ENCODE data around the gene WWOX.

The WWOX gene

DNA sequence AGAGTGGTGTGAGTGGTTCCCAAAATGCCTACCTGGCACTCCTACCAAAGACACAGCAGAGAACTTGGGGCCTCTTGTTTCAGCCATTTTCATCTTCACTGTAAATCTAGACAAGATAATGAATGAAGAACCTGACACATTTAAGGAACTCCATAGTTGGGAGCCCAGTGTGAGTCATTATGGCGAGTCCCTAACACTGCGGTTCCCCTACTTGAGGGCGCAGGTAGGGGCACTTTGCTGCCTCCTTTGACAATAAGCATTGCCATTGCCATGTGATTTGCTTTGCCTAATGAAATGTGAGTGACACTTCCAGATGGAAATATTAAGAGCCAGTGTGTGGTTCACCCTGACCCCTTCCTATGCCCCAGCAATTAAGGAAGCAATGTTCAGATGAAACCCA, 983.5 kb downstream of the WWOX start:
- peak; percentile 15 to 28 for DNase-seq

DNA sequence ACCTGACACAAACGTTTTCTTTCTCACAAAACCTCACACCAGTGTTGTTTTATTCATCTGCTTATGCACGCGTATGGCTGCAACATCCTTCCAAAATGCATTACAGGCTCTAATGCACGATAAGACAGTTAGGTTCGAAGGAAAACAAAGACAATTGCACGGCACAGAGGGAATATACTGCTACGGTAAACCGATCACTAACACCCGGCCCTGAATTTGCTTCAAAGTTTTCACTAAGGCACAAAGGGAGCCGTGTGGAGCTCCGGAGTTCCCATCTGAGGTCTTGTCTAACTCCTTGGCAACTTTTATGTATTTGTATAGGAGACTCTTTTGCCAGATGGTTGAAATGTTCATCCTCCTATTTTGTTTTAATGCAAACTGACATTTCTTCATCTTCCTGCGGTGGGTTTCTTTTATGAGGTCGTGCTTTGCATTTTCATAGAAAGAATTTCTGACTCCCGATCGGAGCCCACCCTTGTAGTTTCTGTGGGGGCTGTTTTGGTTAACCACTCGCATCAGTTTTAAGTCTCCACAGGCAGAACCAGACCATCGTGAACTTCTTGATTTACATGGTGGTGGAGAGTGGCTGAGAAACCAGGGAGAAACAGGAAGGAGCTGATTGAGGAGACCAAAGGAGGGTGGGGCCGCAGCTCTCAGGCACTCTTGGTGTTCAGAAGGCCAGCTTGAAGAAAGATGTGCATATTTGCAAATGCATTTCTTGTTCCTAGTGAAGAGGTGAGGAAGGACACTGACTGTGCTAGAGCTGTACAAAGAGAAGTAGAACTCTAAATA, 984.2 kb downstream of the WWOX start:
- peak; percentile 44 to 56 for DNase-seq

DNA sequence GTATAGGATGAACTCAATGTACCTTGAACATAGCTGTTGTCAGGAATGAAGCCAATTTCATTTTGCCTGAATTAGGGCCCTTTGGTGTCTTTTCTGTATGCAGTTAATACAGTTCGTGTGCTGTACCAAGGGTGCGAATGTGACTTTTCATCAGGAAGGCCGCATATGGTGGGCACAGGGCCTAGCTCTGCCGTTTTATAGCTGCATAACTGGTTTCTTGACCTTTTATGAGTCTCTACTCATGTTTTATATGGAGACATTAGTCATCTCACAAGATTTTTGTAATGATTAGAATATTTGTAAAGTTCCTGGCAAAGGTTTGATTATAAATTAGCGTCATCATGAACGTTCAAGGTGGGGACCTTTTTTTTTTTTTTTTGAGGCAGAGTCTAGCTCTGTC, 989.5 kb downstream of the WWOX start:
- DNase-seq, result no peak

DNA sequence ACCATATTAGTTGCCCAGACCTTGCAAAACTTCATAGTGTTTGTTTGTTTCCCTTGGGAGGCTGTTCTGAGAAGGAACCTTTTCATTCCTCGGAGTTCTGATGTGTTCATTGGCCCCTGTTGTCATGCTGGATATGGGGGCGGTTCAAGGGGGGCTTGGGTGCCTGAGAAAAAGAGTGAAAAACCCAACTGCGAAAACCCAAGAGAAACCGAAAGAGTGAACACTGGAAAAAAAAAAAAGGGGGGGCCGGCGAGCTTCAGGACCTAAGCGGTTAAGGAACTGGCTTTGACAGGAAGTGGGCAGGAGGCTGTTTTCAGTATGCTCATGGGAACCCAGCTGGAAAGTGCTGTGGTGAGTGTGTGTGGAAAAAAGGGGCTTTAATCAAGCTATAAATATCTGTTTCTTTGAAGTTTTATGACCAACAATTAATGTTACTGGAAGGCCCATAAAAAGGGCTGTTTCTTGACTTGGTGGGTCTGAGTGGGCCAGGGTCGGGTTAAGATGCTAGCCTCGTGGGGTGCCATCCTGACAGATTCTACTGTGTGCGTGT, 990.4 kb downstream of the WWOX start:
- peak; percentile 61 to 73 for DNase-seq

DNA sequence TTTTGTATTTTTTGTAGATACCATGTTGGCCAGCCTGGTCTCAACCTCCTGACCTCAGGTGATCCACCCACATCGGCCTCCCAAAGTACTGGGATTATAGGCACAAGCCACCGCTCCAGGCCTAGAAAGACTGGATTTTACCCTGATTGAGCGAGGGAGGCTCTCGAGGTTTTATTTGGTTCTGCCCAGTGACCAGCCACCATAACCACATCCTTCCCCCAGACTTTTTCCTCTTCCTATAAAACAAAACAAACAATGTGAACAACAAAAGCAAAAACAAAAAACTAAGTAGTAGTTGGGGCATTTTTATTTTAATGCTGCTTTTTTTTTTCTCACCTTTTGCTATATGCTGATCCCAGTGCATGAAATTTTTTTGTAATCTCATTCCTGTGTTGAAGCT, 991.5 kb downstream of the WWOX start:
- DNase-seq, result peak in 1 of 2 donors; percentile 19

DNA sequence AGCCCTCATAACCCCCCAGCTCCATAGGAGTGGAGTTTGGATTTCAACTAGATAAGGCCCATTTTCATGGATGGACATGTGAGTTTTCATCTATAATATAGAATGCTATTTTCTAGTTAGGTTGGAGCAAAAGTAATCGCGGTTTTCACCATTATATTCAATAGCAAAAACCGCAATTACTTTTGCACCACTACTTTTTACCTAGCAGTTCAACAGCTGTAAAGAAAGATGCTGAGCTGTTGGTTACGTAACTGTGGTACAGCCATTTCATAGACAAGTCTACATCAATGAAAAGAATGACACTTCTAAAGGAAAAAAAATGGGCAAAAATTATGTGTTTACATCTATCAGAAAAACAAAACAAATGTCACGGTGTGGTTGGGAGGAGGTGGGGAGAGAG, 993.4 kb downstream of the WWOX start:
- DNase-seq, result no peak

DNA sequence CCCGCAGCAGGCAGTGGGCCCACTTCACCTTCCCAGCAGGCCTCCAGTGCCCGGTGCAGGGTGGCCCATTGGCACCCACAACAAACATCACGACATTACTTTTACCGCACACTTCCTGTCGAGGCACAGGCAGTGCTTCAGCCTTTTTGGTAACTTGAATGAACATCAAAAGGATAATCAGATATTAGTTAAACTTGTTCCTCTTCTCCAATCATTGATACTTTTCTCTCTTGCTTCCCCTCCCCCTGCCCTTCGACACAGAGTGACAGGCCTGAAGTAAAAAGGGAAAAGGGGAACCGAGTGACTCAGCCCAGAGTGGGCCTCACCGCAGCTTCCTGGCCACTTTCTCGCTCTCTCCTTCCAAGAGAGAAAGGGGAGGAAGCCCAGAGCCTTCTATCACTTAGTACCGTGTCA, 994.1 kb downstream of the WWOX start:
- peak; percentile 80 to 88 for DNase-seq

DNA sequence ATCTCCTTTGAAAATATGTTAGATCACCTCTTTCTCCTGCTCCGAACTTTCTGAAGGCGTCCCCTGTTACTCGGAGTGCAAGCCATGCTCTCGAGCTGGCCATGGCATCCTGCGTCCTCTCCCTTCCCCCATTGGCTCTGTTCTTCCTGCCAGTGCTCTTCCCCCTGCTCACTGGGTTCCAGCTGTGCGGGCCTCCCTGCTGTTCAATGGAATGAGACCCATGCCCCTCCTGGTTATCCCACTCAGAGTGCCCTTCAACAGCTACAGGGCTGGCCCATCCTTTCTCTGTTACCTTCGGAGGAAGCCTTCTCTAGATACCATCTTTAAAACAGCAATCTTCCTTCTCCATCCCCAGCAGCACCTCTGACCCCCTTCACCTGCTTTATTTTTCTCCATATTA, 996.8 kb downstream of the WWOX start:
- no peak for DNase-seq

DNA sequence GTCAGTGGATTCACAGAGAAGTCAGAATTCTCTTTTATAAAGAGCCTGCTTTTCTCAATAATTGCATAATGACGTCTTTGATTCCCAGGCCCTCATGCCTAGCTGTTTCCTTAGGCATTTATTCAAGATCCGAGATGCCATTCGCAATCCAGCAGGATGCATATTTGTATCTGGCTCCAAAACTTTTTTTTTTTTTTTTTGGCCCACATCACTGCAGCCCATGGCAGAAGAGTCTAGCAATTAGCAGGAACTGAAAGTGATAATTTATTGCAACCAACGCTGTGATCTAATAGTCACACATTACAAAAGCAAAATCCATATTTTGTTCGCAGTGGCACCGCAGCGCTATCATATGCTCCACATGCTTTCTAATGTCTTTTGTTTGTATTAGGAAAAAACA, 997.7 kb downstream of the WWOX start:
- peak; percentile 59 to 75 for DNase-seq

DNA sequence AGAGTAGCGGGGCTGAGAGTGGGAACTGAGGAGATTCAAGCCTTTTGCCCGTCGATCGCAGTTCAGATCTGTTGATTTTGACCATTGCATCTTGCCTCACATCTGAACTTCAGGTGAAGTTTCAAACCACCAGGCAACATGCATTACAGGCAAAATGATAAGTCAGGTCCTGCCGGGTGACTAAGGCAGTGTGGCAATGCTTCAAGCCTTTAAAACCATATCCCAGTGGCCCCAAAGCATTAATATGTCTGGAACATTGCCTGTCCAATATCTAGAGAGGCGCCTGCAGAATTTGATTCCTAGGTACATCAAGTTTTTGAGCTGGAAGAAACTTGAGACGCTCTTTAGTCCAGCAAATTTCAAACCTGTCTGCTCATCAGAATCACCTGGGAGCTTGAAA, 998.3 kb downstream of the WWOX start:
- DNase-seq, result peak; percentile 26

DNA sequence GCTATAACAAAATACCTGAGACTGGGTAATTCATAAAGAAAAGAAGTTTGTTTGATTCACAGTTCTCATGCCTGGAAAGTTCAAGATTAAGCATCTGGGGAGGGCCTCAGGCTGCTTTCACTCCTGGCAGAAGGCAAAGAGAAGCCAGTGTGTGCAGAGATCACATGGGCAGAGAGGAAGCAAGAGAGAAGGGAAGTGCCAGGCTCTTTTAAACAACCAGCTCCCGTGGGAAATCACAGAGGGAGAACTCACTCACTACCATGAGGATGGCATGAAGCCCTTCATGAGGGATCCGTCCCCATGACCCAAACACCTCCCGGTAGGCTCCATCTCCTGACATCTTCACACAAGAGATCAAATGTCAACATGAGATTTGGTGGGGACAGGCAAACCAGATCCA, 999.5 kb downstream of the WWOX start:
- peak; percentile 45 to 57 for DNase-seq

DNA sequence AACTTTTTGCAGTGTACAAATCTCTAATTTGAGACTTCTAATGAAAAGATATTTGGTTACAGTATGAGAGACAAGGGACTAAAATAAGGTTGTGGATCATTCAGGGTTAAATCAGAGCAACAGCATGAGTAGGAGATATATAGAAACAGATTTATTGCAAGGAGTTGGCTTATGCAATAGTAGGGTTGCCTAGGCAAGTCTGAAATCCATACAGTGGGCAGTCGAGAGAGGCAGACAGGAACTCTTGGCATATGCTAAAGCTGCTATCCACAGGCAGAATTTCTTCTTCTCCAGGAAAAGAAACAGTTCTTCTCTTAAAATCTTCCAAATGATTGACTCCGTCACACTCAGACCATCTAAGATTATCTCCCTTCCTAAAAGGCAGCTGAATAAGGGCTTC, 1000.3 kb downstream of the WWOX start:
- DNase-seq, result peak; percentile 71 to 76

DNA sequence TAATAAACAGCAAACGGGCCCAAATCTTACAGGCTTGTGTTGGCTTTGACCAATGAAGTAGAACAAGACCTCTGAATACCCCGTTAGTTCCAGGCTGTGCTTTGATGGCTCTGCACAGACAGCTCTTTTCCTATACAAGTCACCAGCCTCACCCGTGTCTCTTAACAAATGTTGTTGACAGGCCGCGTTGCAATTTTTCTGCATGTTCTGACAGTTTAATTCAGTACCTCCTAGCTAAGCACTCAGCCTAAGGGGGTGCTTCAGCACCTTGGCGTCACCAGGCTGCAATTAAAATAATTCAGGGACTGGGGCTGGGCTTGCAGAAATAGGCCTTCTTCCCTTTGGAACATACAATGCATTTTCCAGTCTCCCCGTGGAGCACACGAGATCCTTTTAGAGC, 1001.0 kb downstream of the WWOX start:
- DNase-seq, result no peak

DNA sequence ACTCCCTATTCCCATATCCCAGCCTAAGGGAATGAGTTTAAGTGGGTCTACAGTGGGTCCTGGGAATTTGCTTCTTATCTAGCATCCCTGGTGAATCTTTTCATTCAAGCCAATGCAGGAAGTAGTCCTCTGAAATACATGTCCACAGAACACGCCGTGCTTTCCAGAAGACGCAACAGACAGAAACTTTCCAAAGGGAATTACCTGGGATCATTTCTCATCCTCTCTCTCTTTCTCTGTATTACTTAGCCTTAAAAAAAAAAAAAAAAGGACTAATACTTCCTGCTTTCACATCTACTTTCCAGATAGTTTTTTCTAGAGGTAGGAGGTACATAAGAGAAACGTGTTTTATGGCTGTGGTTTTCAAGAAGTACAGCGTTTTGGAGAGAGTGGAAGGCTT, 1002.0 kb downstream of the WWOX start:
- no peak for DNase-seq

DNA sequence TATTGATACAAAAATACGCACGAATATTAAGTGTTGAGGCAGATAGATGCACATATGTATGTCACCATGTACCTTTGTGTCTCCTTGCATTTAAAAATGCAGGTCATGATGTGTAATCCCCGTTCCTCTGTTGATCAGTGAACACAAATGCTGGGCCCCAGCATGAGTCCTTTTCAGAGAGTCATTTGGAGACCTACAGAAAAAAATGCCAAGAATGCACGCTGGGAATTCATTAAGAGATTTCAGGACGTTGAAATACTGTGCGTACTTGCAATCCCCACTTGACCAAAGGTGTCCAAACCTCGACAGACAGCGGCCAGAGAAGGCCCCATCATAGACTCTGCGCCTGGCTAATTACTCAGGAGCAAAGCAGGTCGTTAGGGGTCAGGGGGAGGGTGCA, 1005.1 kb downstream of the WWOX start:
- no peak for DNase-seq

DNA sequence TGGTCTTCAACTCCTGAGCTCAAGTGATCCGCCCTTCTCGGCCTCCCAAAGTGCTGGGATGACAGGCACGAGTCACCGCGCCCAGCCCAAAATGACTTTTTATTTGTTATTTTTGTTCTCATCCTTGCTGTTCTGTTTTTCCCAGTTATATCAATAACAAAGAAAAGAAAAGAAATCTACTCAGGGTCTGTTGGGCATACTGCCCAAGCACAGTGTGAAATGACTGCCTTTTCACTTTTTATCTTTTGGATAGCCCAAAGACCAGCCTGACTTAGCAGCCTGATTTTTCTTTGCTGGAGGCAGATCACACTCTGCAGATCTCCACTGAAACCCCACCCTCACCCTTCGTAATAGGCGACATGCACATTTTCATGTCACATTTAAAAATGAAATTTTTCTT, 1007.8 kb downstream of the WWOX start:
- DNase-seq, result no peak

DNA sequence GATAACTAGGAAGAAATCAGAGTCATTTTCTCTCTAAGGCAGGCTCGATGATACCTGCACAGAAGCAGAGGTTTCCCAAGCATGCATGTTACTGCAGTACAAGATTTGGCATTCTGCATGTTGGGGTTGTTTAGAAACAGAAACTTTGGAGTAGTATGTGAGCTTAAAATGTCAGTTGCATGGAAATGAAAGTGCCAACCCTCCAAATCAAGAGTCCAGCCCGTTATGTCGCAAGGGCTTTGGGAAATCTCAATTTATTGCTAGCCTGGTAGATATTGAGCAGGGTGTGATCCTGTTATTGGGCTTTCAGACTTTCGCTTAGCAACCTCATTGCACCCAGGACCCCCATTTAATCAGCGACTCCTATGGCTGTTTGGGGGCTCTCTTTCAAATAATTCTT, 1010.3 kb downstream of the WWOX start:
- DNase-seq, result no peak

DNA sequence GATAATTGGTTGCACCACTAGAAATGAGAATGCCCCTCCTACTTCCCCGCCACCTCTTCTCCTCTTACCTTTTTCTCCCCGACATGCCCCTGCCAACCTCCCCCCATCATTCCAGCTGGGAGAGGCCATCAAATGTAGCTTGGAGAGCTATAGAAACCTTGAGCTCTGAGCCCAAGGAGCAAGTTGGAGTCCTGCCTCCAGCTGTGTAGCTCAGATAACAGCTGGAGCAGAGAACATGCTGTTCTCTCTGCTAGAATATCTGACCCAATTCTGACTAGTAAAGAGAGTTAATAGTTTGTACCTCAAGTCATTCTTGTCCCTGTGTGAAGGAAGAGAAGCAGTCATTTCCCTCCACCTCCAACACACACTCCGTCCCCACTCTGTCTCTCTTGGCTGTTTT, 1010.8 kb downstream of the WWOX start:
- no peak for DNase-seq

DNA sequence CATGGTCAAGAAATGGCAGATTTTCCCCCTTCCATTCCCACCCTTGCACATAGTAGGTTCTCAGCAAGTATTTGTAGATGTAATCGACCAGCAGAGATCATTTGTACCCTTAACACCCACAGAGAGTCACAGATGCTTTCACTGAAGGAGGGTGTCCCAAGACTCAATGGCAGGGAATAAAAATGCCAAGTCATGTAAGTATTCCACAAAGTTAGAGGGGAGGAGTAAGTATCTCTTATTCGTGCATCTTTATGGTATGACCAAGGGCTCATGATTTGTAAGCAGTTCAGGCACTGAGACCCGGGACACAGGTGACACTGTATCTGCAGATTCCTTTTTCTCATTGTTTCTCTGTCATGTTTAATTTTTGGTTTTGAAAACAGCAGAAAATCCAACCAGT, 1011.5 kb downstream of the WWOX start:
- DNase-seq, result no peak

DNA sequence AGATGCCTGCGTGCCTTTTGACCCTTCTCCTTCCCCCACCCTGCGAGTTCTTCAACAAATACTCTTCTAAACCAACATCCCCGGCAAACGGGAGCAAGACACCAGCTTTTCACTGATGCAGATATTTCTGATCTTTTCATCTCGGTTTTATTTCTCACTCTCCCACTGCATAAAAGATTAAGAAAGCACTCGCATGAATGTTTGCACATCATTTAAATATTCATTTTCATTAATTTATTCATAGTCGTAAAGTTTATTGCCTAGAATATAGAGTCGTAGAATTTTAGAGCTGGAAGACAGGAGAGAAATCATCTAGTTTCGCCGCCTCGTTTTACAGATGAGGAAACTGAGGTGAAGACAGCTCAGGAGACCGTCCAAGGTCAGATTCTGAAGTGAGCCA, 1013.0 kb downstream of the WWOX start:
- no peak for DNase-seq

DNA sequence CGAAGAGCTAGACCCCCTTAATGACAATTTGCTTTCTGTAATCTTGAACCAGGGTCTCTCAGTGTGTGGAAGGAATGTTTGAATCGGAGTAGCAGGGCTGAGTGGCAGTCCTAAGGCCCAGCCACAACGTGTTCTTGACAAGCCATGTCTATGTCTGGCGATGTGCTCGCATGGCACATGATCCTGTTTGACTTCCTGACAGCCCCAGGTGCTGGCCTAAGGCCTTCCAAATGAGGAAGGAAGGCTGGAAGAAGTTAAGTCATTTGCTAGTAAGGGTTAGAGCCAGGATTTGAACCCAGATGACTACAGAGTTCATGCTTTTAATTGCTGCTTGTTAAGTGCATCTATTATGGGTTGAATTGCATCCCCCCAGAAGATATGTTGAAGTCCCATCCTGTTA, 1014.4 kb downstream of the WWOX start:
- DNase-seq, result peak in 1 of 2 donors; percentile 56

DNA sequence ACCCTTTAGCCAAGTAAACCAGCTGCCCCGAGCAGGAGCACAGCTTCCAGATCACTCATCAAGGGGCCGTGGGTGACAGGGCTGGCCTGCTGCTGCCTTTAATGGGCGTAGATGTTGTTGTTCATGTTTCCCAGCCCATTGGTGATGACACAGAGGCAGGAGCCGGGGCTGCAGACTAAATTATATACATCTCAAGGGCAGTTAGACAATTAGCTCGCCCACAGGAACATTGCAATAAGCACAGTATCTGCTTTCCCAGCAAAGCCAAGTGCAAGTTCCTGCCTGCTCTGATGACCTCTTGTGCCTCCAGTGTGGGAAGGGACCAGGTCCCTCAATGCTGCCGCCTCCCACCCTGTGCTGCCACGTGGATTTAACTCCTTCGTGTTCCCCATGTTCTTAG, 1015.3 kb downstream of the WWOX start:
- peak; percentile 80 to 94 for DNase-seq

DNA sequence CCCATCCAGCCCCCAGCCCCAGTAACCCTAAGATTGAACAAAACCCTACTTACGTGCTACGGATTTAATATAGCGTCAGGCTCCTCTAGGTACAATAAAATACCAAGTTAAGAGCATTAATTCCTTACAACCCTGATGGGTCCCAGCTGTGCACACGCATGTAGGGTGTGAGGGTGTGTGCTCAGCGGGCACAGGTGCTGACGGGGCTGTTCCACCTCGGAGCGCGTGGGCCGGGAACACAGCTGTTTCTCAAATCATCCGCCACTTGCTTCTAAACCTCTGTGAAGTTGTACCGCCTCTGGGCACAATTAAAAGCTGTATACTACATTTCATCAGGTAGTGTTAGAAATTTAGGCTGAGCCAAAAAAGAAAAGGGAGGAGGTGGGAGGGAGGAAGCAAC, 1022.5 kb downstream of the WWOX start:
- no peak for DNase-seq

DNA sequence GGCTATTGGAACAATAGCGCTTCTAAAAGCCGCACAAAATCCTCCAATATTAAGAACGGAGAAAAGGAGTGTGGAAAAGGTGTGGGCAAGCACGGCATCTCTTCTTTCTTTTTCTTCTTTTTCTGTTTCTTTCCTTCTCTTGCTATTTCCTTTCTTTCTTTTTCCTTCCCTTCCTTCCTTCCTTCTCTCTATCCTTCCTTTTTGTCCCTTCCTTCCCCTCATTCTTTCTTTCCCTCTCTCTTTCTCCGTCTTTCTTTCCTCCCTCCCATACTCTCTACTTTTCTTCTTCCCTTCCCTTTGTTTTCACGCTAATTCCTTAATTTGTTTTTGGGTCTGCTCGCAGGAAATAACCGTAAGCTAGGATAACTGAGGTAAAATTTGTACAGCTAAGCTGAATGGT, 1022.9 kb downstream of the WWOX start:
- no peak for DNase-seq
